K562 (cell line): ENCODE results near the gene TAF11L12. TPM values are rescaled to one million over a fixed set of nuclear protein-coding genes. Genes with fewer than 3 reads are reported as not detected.
"Not testable (repeated sequence)": the region's sequence is repeated elsewhere in the genome, so short reads cannot be mapped to it uniquely, and the experiment has no call there.

ENCODE experiments used
- ATAC-seq: fragments of 200-7000 bp; cut with Tn5 transposase; 3 replicates; pipeline ENCODE4 v1.9.1; 2020; ENCODE audit warnings: moderate library complexity
- BruUV-seq: library from RNA; stranded (reverse); fragments of 400-500 nt; replicated peaks from 2 replicates; lab custom pipeline; 2021; lab: Mats Ljungman, UMichigan
- CTCF ChIA-PET: fragments of 300-600 bp; formaldehyde crosslinking; extraction: SDS; loops from one replicate; lab custom pipeline; 2021; ENCODE audit warnings: low intra/inter-chr PET ratio; lab: Yijun Ruan, JAX
- POLR2A ChIA-PET: fragments of 300-600, 350-650 bp; sonication (Branson Sonifier 250); formaldehyde crosslinking; extraction: SDS; loops from one replicate; lab custom pipeline; 2021; ENCODE audit warnings: antibody characterized with exemption, inconsistent platforms; lab: Yijun Ruan, JAX
- DNase-seq, 4 experiments: peaks; one replicate each; pipeline versions ENCODE4 v3.0.0 to v3.0.0-alpha.2; 2011 to 2018; ENCODE audit warnings: low spot score in 3 of 4, mixed read lengths in 3 of 4; ENCODE audit errors: extremely low read depth in 1 of 4
- FAIRE-seq: peaks from 2 replicates; lab custom pipeline; 2011; peaks lifted over from hg19 to GRCh38; lab: Jason Lieb, UNC
- H2AFZ ChIP-seq: 2 replicates; pipeline ENCODE4 v1.6.0; 2011; ENCODE audit warnings: low read depth, low read length, control low read depth, inconsistent platforms
- H3K27ac ChIP-seq: fragments of 200-600 bp; 3 replicates; pipeline ENCODE4 v1.8.0; 2011; ENCODE audit warnings: low read depth, mild to moderate bottlenecking, control low read depth, inconsistent platforms, low read length, moderate library complexity, mixed read lengths; ENCODE audit errors: extremely low read depth
- H3K27me3 ChIP-seq, 2 experiments: fragments of 300-600 bp in 1 of 2; 2 replicates in 1 of 2; 3 replicates in 1 of 2; pipeline versions ENCODE4 v1.6.0 to v1.8.0; 2011; ENCODE audit warnings: inconsistent platforms in 2 of 2, low read length in 2 of 2, mild to moderate bottlenecking in 1 of 2, mixed read lengths in 1 of 2, moderate library complexity in 1 of 2; ENCODE audit not compliant: control insufficient read depth in 2 of 2, insufficient read depth in 2 of 2
- H3K36me3 ChIP-seq: fragments of 300-600 bp; 3 replicates; pipeline ENCODE4 v1.8.0; 2011; ENCODE audit warnings: mild to moderate bottlenecking, low read length, inconsistent platforms; ENCODE audit not compliant: control insufficient read depth, insufficient read depth
- H3K4me1 ChIP-seq, 2 experiments: fragments of 200-600 bp in 1 of 2; replicated peaks in 1 of 2; 2 replicates in 1 of 2; 3 replicates in 1 of 2; pipeline versions ENCODE4 v1.5.1 to v1.8.0; 2011; ENCODE audit warnings: inconsistent platforms in 2 of 2, low read length in 2 of 2, mild to moderate bottlenecking in 1 of 2, mixed read lengths in 1 of 2, moderate library complexity in 1 of 2; ENCODE audit not compliant: control insufficient read depth in 2 of 2, insufficient read depth in 2 of 2
- H3K4me2 ChIP-seq: 2 replicates; pipeline ENCODE4 v1.6.1; 2011; ENCODE audit warnings: low read length, control low read depth, inconsistent platforms, mixed read lengths; ENCODE audit not compliant: insufficient read depth
- H3K4me3 ChIP-seq: fragments of 200-600 bp; sonication (generic), shearing (Covaris generic); 2 replicates; pipeline ENCODE4 v1.5.1; 2016; ENCODE audit warnings: control low read depth, inconsistent platforms
- H3K79me2 ChIP-seq: fragments of 200-600 bp; 3 replicates; pipeline ENCODE4 v1.8.0; 2011; ENCODE audit warnings: low read length, inconsistent platforms; ENCODE audit not compliant: control insufficient read depth, insufficient read depth
- H3K9ac ChIP-seq, 2 experiments: 2 replicates each; pipeline versions ENCODE4 v1.6.0 to v1.6.1; 2011; ENCODE audit warnings: low read depth in 2 of 2, low read length in 2 of 2, control low read depth in 1 of 2, inconsistent platforms in 1 of 2, mild to moderate bottlenecking in 1 of 2, mixed read lengths in 1 of 2; ENCODE audit not compliant: insufficient read depth in 1 of 2
- H3K9me1 ChIP-seq: one replicate; pipeline ENCODE4 v1.6.0; 2011; ENCODE audit warnings: inconsistent platforms, mild to moderate bottlenecking, low read length, moderate library complexity; ENCODE audit not compliant: control insufficient read depth, insufficient read depth
- H3K9me3 ChIP-seq: replicated peaks from 2 replicates; pipeline ENCODE4 v1.5.1; 2011; ENCODE audit warnings: low read depth, low read length, inconsistent platforms; ENCODE audit not compliant: control insufficient read depth, insufficient read depth
- H4K20me1 ChIP-seq: replicated peaks from 2 replicates; pipeline ENCODE4 v1.6.1; 2011; ENCODE audit warnings: low read length, inconsistent platforms, mixed read lengths; ENCODE audit not compliant: control insufficient read depth, insufficient read depth
- FOXA3 ChIP-seq, 2 experiments: fragments of 450-650 bp in 1 of 2; sonication (generic) in 1 of 2; formaldehyde crosslinking; IDR thresholded peaks in 1 of 2; conservative IDR thresholded peaks in 1 of 2; 2 replicates each; pipeline versions ENCODE4 v1.4.0 to v1.8.0; 2020 to 2022; ENCODE audit warnings: mild to moderate bottlenecking in 2 of 2, missing genetic modification reagents in 1 of 2
- MTA1 ChIP-seq: fragments of 450-650 bp; IDR thresholded peaks from 2 replicates; pipeline ENCODE4 v1.6.1; 2017; ENCODE audit warnings: borderline replicate concordance
- NFRKB ChIP-seq: fragments of 450-650 bp; IDR thresholded peaks from 2 replicates; pipeline ENCODE4 v1.6.1; 2016; ENCODE audit warnings: low read depth
- PYGO2 ChIP-seq: fragments of 450-650 bp; IDR thresholded peaks from 2 replicates; pipeline ENCODE4 v1.6.1; 2016; ENCODE audit warnings: mild to moderate bottlenecking, missing genetic modification characterization, moderate library complexity, missing compliant biosample characterization
- TBL1XR1 ChIP-seq, 2 experiments: IDR thresholded peaks; 2 replicates each; pipeline ENCODE4 v1.6.1; 2012; ENCODE audit warnings: improper control_type of control experiment in 2 of 2, low read length in 2 of 2, mild to moderate bottlenecking in 1 of 2
- TGIF2 ChIP-seq: sonication (generic); formaldehyde crosslinking; IDR thresholded peaks from 2 replicates; pipeline ENCODE4 v1.8.1; 2022; ENCODE audit warnings: mild to moderate bottlenecking, missing genetic modification reagents, moderate library complexity
- ZBTB1 ChIP-seq: sonication (generic); formaldehyde crosslinking; IDR thresholded peaks from 2 replicates; pipeline ENCODE4 v1.8.1; 2023; ENCODE audit warnings: missing genetic modification reagents, low read depth, mild to moderate bottlenecking, borderline replicate concordance
- WGBS: fragments of 100-300 bp; shearing (Covaris generic); methylation state at CpG from one replicate; pipeline ENCODE4 v1.1.6; 2016; ENCODE audit warnings: low coverage, mixed read lengths; ENCODE audit not compliant: insufficient coverage; ENCODE audit errors: missing lambda C conversion rate; 5-methylcytosine and 5-hydroxymethylcytosine counted together
- in situ Hi-C: fragments of 300-500 bp; cut with MboI; formaldehyde crosslinking; loops from 4 replicates; pipeline ENCODE4 v1.15.0; 2018; ENCODE audit warnings: inconsistent platforms, mixed read lengths
- intact Hi-C: fragments of 100-400 bp; cut with micrococcal nuclease; formaldehyde crosslinking; loops from 2 replicates; pipeline ENCODE4 v1.14.2; 2022
- polyA plus RNA-seq, 8 experiments: library from polyadenylated mRNA; depleted of rRNA in 4 of 8; stranded (reverse) in 5 of 8; unstranded in 3 of 8; fragments of >200 nt; fragmentation: Nextera tagmentation in 2 of 8; fragmentation: Illumina TruSeq in 1 of 8; extraction: Ambion mirVana in 2 of 8; extraction: Trizol in 1 of 8; gene quantifications; 2 replicates each; pipeline versions ENCODE4 v1.2.1 to v1.2.3, GENCODE V29; 2011 to 2014; ENCODE audit warnings: inconsistent platforms in 1 of 8, missing spikeins in 1 of 8
- total RNA-seq, 7 experiments: library from RNA; depleted of rRNA in 6 of 7; stranded (reverse); fragments of >200 nt in 6 of 7; fragmentation: Illumina TruSeq in 2 of 7; extraction: Trizol in 2 of 7; gene quantifications; 2 replicates each; pipeline versions ENCODE4 v1.2.1 to v1.2.3, GENCODE V29; 2011 to 2021; ENCODE audit warnings: low replicate concordance in 1 of 7

Gene TAF11L12
- total and polyA plus RNA-seq, 9 of the 15 experiments (the other 6 are each of a cell fraction or from before 2014, with no cell fraction given): not detected

- H3K79me2 ChIP-seq, DNase-seq, intact Hi-C loops, H2AFZ ChIP-seq, H3K9me1 ChIP-seq, H3K4me1 ChIP-seq, H3K4me3 ChIP-seq, CTCF ChIA-PET, FAIRE-seq, H3K9ac ChIP-seq, BruUV-seq, H3K27ac ChIP-seq, in situ Hi-C loops, H3K9me3 ChIP-seq, H3K4me2 ChIP-seq, H4K20me1 ChIP-seq, ATAC-seq, H3K36me3 ChIP-seq, H3K27me3 ChIP-seq, POLR2A ChIA-PET: not testable (repeated sequence)
- WGBS: 0% methylated on average over 5 of the region's 12 CpGs
Measured at GRCh38 chr5:17631788-17632187, 21.6 kb downstream of the TAF11L12 start, which contains the start of gene TAF11L13. TAF11L13 (plus strand) TSS chr5:17632088.

GRCh38 chr5:17634160-17634559, 24.0 kb downstream of the TAF11L12 start, which contains the start of gene TAF11L14:
TAF11L14 (plus strand) TSS chr5:17634460.
- CTCF ChIA-PET: no interaction called here

GRCh38 chr5:17649232-17649631, 39.0 kb downstream of the TAF11L12 start:
- ATAC-seq, FAIRE-seq, H3K9me3 ChIP-seq, H3K4me1 ChIP-seq, intact Hi-C loops, H3K36me3 ChIP-seq, CTCF ChIA-PET, H3K79me2 ChIP-seq, H3K27me3 ChIP-seq, H3K9ac ChIP-seq, H2AFZ ChIP-seq, H3K4me3 ChIP-seq, in situ Hi-C loops, DNase-seq, H3K27ac ChIP-seq, POLR2A ChIA-PET, H4K20me1 ChIP-seq, H3K4me2 ChIP-seq, BruUV-seq, H3K9me1 ChIP-seq: not testable (repeated sequence)
- 0% methylated on average over 10 of the region's 10 CpGs for WGBS

More at GRCh38 chr5:17634160-17634559, 24.0 kb downstream of the TAF11L12 start, which contains the start of gene TAF11L14:
- no peaks in the 10 kb centered on the region for H3K27me3 ChIP-seq
- no peaks in the 10 kb centered on the region for H4K20me1 ChIP-seq
- DNase-seq: no peak
- no peak within 1 kb of the TSS for H3K27ac ChIP-seq
- no peaks in the 10 kb centered on the region for H3K79me2 ChIP-seq
- WGBS: 0% methylated on average over 5 of the region's 5 CpGs
- no peaks in the 10 kb centered on the region for H3K9me3 ChIP-seq
- POLR2A ChIA-PET: no interaction called here
- no peak for FAIRE-seq
- TF ChIP-seq ZBTB1 (CRISPR knock-in tag) (no peak), PYGO2 (tag) (no peak), FOXA3 (CRISPR knock-in tag; conservative IDR thresholded peaks at IDR 0.05 in 1 of 2, IDR thresholded peaks at IDR 0.05 in 1 of 2) (no peak), TGIF2 (CRISPR knock-in tag) (no peak), MTA1 (no peak), NFRKB (no peak), TBL1XR1 (IDR thresholded peaks at IDR 0.05; ENCODE audit: low read length in 2 of 2) (no peak)
- TF ChIP-seq, all 486 proteins: peak for 0
- H3K9me1 ChIP-seq: no peaks in the 10 kb centered on the region
- no peak within 1 kb of the TSS for H2AFZ ChIP-seq
- no peaks in the 10 kb centered on the region for H3K4me1 ChIP-seq
- intact Hi-C loops: no loop called here
- no peaks in the 10 kb centered on the region for H3K36me3 ChIP-seq
- in situ Hi-C loops: no loop called here
- no peak within 1 kb of the TSS for H3K4me2 ChIP-seq
- H3K4me3 ChIP-seq: no peak within 1 kb of the TSS
- H3K9ac ChIP-seq: no peak within 1 kb of the TSS
- no peak for ATAC-seq
- BruUV-seq: no TSS peak
